HEK293 (cell line): Measurements from ENCODE around the gene TTLL12.
A peak's percentile ranks its signal among the peaks of the same experiment; 100 is the strongest.

Source experiments
- KLF17 ChIP-seq: fragments of 450-650 bp; formaldehyde crosslinking; IDR thresholded peaks from 2 replicates; pipeline ENCODE4 v1.5.1; 2016; ENCODE audit warnings: missing biosample characterization, missing genetic modification characterization
- KLF7 ChIP-seq: fragments of 450-650 bp; formaldehyde crosslinking; IDR thresholded peaks from 2 replicates; pipeline ENCODE4 v1.5.1; 2016; ENCODE audit warnings: missing biosample characterization, missing genetic modification characterization, borderline replicate concordance
- PRDM10 ChIP-seq: fragments of 450-650 bp; formaldehyde crosslinking; IDR thresholded peaks from 2 replicates; pipeline ENCODE4 v1.5.1; 2016; ENCODE audit warnings: missing biosample characterization, missing genetic modification characterization
- SCRT1 ChIP-seq: fragments of 450-650 bp; formaldehyde crosslinking; IDR thresholded peaks from 2 replicates; pipeline ENCODE4 v1.5.1; 2016; ENCODE audit warnings: missing biosample characterization, missing genetic modification characterization, borderline replicate concordance
- SP3 ChIP-seq: fragments of 450-650 bp; formaldehyde crosslinking; IDR thresholded peaks from 2 replicates; pipeline ENCODE4 v1.5.1; 2016; ENCODE audit warnings: missing biosample characterization, missing genetic modification characterization
- WT1 ChIP-seq: fragments of 450-650 bp; formaldehyde crosslinking; IDR thresholded peaks from 2 replicates; pipeline ENCODE4 v1.5.1; 2016; ENCODE audit warnings: missing biosample characterization, missing genetic modification characterization
- ZBTB1 ChIP-seq: fragments of 450-650 bp; formaldehyde crosslinking; IDR thresholded peaks from 2 replicates; pipeline ENCODE4 v1.5.1; 2016; ENCODE audit warnings: missing biosample characterization, missing genetic modification characterization
- ZFP3 ChIP-seq: fragments of 450-650 bp; formaldehyde crosslinking; IDR thresholded peaks from 2 replicates; pipeline ENCODE4 v1.5.1; 2016; ENCODE audit warnings: low read depth, missing biosample characterization, missing genetic modification characterization
- ZNF114 ChIP-seq: fragments of 450-650 bp; formaldehyde crosslinking; IDR thresholded peaks from 2 replicates; pipeline ENCODE4 v1.5.0; 2017; ENCODE audit warnings: missing biosample characterization, missing genetic modification characterization
- ZNF169 ChIP-seq: fragments of 450-650 bp; formaldehyde crosslinking; IDR thresholded peaks from 2 replicates; pipeline ENCODE4 v1.5.1; 2016; ENCODE audit warnings: missing biosample characterization, missing genetic modification characterization
- ZNF19 ChIP-seq: fragments of 450-650 bp; formaldehyde crosslinking; IDR thresholded peaks from 2 replicates; pipeline ENCODE4; 2016; ENCODE audit warnings: missing biosample characterization, missing genetic modification characterization, low read depth
- ZNF221 ChIP-seq: fragments of 450-650 bp; formaldehyde crosslinking; IDR thresholded peaks from 2 replicates; pipeline ENCODE4 v1.5.1; 2017; ENCODE audit warnings: missing biosample characterization, missing genetic modification characterization, borderline replicate concordance
- ZNF266 ChIP-seq: fragments of 450-650 bp; formaldehyde crosslinking; IDR thresholded peaks from 2 replicates; pipeline ENCODE4 v1.5.1; 2016; ENCODE audit warnings: missing biosample characterization, missing genetic modification characterization, low read depth
- ZNF350 ChIP-seq: fragments of 450-650 bp; formaldehyde crosslinking; IDR thresholded peaks from 2 replicates; pipeline ENCODE4 v1.5.0; 2017; ENCODE audit warnings: missing biosample characterization, mild to moderate bottlenecking, missing genetic modification characterization
- ZNF37A ChIP-seq: fragments of 450-650 bp; IDR thresholded peaks from 2 replicates; pipeline ENCODE4 v1.5.1; 2018; ENCODE audit warnings: missing biosample characterization, missing genetic modification characterization
- ZNF433 ChIP-seq: fragments of 450-650 bp; formaldehyde crosslinking; IDR thresholded peaks from 2 replicates; pipeline ENCODE4 v1.5.1; 2016; ENCODE audit warnings: missing biosample characterization, missing genetic modification characterization, low read depth
- ZNF514 ChIP-seq: fragments of 450-650 bp; formaldehyde crosslinking; IDR thresholded peaks from 2 replicates; pipeline ENCODE4 v1.5.1; 2016; ENCODE audit warnings: missing biosample characterization, missing genetic modification characterization
- ZNF518A ChIP-seq: fragments of 450-650 bp; formaldehyde crosslinking; conservative IDR thresholded peaks from 2 replicates; pipeline ENCODE4 v1.5.1; 2016; ENCODE audit warnings: low read depth, missing biosample characterization, missing genetic modification characterization
- TF ChIP-seq, protein P1 (sequence below): fragments of 450-650 bp; formaldehyde crosslinking; IDR thresholded peaks from 2 replicates; pipeline ENCODE4 v1.5.1; 2016; ENCODE audit warnings: missing biosample characterization, missing genetic modification characterization
- TF ChIP-seq, protein P2 (sequence below): fragments of 450-650 bp; IDR thresholded peaks from 2 replicates; pipeline ENCODE4 v1.5.1; 2018; ENCODE audit warnings: missing biosample characterization, missing genetic modification characterization
- TF ChIP-seq, protein P3 (sequence below): fragments of 450-650 bp; formaldehyde crosslinking; IDR thresholded peaks from 2 replicates; pipeline ENCODE4 v1.5.1; 2017; ENCODE audit warnings: missing biosample characterization, missing genetic modification characterization
- TF ChIP-seq, protein P4 (sequence below): fragments of 450-650 bp; formaldehyde crosslinking; IDR thresholded peaks from 2 replicates; pipeline ENCODE4 v1.5.1; 2016; ENCODE audit warnings: missing biosample characterization, missing genetic modification characterization

Gene TTLL12

DNA sequence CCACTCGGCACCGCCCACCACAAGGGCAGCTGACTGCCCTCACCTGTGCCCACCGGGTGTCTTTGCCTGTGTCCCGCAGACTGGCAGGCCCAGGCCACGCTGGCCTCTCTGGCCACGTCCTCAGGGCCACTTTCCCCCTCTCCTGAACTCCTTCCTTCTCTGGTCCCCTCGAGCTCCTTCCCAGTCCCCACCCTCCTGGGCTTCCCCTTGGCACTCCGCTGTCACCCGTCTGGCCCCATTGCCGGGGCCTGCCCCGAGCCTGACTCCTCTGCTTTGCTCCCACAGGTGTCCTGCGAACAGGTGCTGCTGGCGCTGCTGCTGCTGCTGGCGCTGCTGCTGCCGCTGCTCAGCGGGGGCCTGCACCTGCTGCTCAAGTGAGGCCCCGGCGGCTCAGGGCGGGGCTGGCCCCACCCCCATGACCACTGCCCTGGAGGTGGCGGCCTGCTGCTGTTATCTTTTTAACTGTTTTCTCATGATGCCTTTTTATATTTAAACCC, 58.0 kb downstream of the TTLL12 start (continued):
- TF ChIP-seq ZNF518A (tag by site-specific recombination) (no peak), ZNF19 (tag by site-specific recombination) (no peak), WT1 (tag by site-specific recombination) (no peak), ZBTB1 (tag by site-specific recombination) (no peak), ZNF221 (no peak), ZNF169 (tag by site-specific recombination) (no peak), ZNF350 (tag by site-specific recombination) (no peak), KLF17 (tag by site-specific recombination) (peak; percentile 30; the same call in 1 of the 2 replicates), ZNF433 (tag by site-specific recombination) (no peak), ZNF266 (tag by site-specific recombination) (no peak), ZNF37A (tag by site-specific recombination) (no peak), ZNF114 (tag by site-specific recombination) (no peak), PRDM10 (tag by site-specific recombination) (no peak), ZFP3 (no peak), SP3 (tag by site-specific recombination) (peak; percentile 59), SCRT1 (tag by site-specific recombination) (peak; percentile 100), ZNF514 (tag by site-specific recombination) (no peak), KLF7 (tag by site-specific recombination) (peak; percentile 90; the same call in 1 of the 2 replicates)
- TF ChIP-seq, protein P1, sequence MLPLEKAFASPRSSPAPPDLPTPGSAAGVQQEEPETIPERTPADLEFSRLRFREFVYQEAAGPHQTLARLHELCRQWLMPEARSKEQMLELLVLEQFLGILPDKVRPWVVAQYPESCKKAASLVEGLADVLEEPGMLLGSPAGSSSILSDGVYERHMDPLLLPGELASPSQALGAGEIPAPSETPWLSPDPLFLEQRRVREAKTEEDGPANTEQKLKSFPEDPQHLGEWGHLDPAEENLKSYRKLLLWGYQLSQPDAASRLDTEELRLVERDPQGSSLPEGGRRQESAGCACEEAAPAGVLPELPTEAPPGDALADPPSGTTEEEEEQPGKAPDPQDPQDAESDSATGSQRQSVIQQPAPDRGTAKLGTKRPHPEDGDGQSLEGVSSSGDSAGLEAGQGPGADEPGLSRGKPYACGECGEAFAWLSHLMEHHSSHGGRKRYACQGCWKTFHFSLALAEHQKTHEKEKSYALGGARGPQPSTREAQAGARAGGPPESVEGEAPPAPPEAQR (tag by site-specific recombination), result no peak
- TF ChIP-seq, protein P2, sequence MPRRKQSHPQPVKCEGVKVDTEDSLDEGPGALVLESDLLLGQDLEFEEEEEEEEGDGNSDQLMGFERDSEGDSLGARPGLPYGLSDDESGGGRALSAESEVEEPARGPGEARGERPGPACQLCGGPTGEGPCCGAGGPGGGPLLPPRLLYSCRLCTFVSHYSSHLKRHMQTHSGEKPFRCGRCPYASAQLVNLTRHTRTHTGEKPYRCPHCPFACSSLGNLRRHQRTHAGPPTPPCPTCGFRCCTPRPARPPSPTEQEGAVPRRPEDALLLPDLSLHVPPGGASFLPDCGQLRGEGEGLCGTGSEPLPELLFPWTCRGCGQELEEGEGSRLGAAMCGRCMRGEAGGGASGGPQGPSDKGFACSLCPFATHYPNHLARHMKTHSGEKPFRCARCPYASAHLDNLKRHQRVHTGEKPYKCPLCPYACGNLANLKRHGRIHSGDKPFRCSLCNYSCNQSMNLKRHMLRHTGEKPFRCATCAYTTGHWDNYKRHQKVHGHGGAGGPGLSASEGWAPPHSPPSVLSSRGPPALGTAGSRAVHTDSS, result no peak
- TF ChIP-seq, protein P3, sequence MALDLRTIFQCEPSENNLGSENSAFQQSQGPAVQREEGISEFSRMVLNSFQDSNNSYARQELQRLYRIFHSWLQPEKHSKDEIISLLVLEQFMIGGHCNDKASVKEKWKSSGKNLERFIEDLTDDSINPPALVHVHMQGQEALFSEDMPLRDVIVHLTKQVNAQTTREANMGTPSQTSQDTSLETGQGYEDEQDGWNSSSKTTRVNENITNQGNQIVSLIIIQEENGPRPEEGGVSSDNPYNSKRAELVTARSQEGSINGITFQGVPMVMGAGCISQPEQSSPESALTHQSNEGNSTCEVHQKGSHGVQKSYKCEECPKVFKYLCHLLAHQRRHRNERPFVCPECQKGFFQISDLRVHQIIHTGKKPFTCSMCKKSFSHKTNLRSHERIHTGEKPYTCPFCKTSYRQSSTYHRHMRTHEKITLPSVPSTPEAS, result no peak
- TF ChIP-seq, protein P4, sequence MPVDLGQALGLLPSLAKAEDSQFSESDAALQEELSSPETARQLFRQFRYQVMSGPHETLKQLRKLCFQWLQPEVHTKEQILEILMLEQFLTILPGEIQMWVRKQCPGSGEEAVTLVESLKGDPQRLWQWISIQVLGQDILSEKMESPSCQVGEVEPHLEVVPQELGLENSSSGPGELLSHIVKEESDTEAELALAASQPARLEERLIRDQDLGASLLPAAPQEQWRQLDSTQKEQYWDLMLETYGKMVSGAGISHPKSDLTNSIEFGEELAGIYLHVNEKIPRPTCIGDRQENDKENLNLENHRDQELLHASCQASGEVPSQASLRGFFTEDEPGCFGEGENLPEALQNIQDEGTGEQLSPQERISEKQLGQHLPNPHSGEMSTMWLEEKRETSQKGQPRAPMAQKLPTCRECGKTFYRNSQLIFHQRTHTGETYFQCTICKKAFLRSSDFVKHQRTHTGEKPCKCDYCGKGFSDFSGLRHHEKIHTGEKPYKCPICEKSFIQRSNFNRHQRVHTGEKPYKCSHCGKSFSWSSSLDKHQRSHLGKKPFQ (tag by site-specific recombination), result no peak
